GM12878 (cell line): Measurements from ENCODE around the gene NR2C2AP. TPM values are rescaled to one million over a fixed set of nuclear protein-coding genes. Genes with fewer than 3 reads are reported as not detected.

ENCODE experiments used
- CEBPZ ChIP-seq: fragments of 150-350 bp; IDR thresholded peaks from 2 replicates; pipeline ENCODE4 v1.6.1; 2016; ENCODE audit warnings: low read depth, low read length
- E4F1 ChIP-seq: fragments of 450-650 bp; IDR thresholded peaks from 2 replicates; pipeline ENCODE4 v1.6.1; 2018; ENCODE audit warnings: borderline replicate concordance, mild to moderate bottlenecking; ENCODE audit not compliant: partially characterized antibody
- EED ChIP-seq: sonication (generic); IDR thresholded peaks from 2 replicates; pipeline ENCODE4 v1.6.1; 2016; ENCODE audit warnings: antibody characterized with exemption, low read depth
- FOS ChIP-seq: IDR thresholded peaks from 3 replicates; pipeline ENCODE4 v1.6.1; 2011; ENCODE audit warnings: borderline replicate concordance; ENCODE audit not compliant: insufficient read length; ENCODE audit errors: extremely low read depth
- IKZF2 ChIP-seq, 2 experiments: fragments of 450-650 bp; IDR thresholded peaks; 2 replicates each; pipeline ENCODE4 v1.6.1; 2017; ENCODE audit warnings: mild to moderate bottlenecking in 2 of 2, moderate library complexity in 2 of 2
- JUNB ChIP-seq: IDR thresholded peaks from 2 replicates; pipeline ENCODE4 v1.6.1; 2016; ENCODE audit warnings: antibody characterized with exemption, mild to moderate bottlenecking
- MEF2B ChIP-seq: fragments of 450-650 bp; IDR thresholded peaks from 2 replicates; pipeline ENCODE4 v1.6.1; 2018; ENCODE audit warnings: mild to moderate bottlenecking, moderate library complexity; ENCODE audit not compliant: partially characterized antibody, poor library complexity, severe bottlenecking
- MTA2 ChIP-seq: fragments of 450-650 bp; IDR thresholded peaks from 2 replicates; pipeline ENCODE4 v1.6.1; 2016; ENCODE audit warnings: low read depth, mild to moderate bottlenecking, moderate library complexity
- MYC ChIP-seq: IDR thresholded peaks from 2 replicates; pipeline ENCODE4 v1.6.1; 2011; ENCODE audit warnings: mild to moderate bottlenecking, low read length, moderate library complexity, inconsistent platforms; ENCODE audit not compliant: insufficient read depth, insufficient replicate concordance, insufficient read length, severe bottlenecking
- NKRF ChIP-seq: fragments of 450-650 bp; conservative IDR thresholded peaks from 2 replicates; pipeline ENCODE4 v1.6.1; 2017; ENCODE audit warnings: mild to moderate bottlenecking, moderate library complexity
- NRF1 ChIP-seq: conservative IDR thresholded peaks from 2 replicates; pipeline ENCODE4 v1.6.1; 2011; ENCODE audit warnings: mild to moderate bottlenecking, low read depth, low read length, improper control_type of control experiment
- POU2F2 ChIP-seq: IDR thresholded peaks from 3 replicates; pipeline ENCODE4 v1.6.1; 2011; ENCODE audit warnings: low read depth, mild to moderate bottlenecking, low read length, borderline replicate concordance
- RB1 ChIP-seq: fragments of 450-650 bp; formaldehyde crosslinking; IDR thresholded peaks from 2 replicates; pipeline ENCODE4 v1.6.1; 2017; ENCODE audit warnings: mild to moderate bottlenecking, borderline replicate concordance
- RFX5 ChIP-seq: IDR thresholded peaks from 2 replicates; pipeline ENCODE4 v1.6.1; 2011; ENCODE audit warnings: low read depth, low read length, improper control_type of control experiment
- SMAD5 ChIP-seq: IDR thresholded peaks from 2 replicates; pipeline ENCODE4 v1.6.1; 2016; ENCODE audit warnings: antibody characterized with exemption, low read depth
- SPI1 ChIP-seq: IDR thresholded peaks from 2 replicates; pipeline ENCODE4 v1.6.1; 2011; ENCODE audit warnings: low read depth, mild to moderate bottlenecking, low read length, moderate library complexity, borderline replicate concordance; ENCODE audit not compliant: insufficient read depth
- TAF1 ChIP-seq: IDR thresholded peaks from 2 replicates; pipeline ENCODE4 v1.6.1; 2011; ENCODE audit warnings: mild to moderate bottlenecking, low read depth, low read length, borderline replicate concordance
- ZBTB4 ChIP-seq: fragments of 450-650 bp; formaldehyde crosslinking; IDR thresholded peaks from 2 replicates; pipeline ENCODE4 v1.4.0; 2022; ENCODE audit warnings: mild to moderate bottlenecking, moderate library complexity
- ZNF217 ChIP-seq: fragments of 450-650 bp; IDR thresholded peaks from 2 replicates; pipeline ENCODE4 v1.6.1; 2017; ENCODE audit warnings: antibody characterized with exemption, mild to moderate bottlenecking
- ZNF24 ChIP-seq: fragments of 450-650 bp; IDR thresholded peaks from 2 replicates; pipeline ENCODE4 v1.6.1; 2017; ENCODE audit warnings: antibody characterized with exemption, mild to moderate bottlenecking
- polyA plus RNA-seq, 11 experiments: library from polyadenylated mRNA; depleted of rRNA in 4 of 11; unstranded in 6 of 11; stranded (reverse) in 5 of 11; fragments of >200 nt; fragmentation: Nextera tagmentation in 4 of 11; fragmentation: Illumina TruSeq in 1 of 11; extraction: Ambion mirVana in 4 of 11; extraction: Trizol in 1 of 11; gene quantifications; 1 replicate in 1 of 11; 2 replicates in 10 of 11; pipeline versions ENCODE4 v1.2.1 to v1.2.3, GENCODE V29; 2011 to 2016; ENCODE audit warnings: inconsistent platforms in 2 of 11, missing spikeins in 2 of 11, low read depth in 1 of 11
- total RNA-seq, 4 experiments: library from RNA; depleted of rRNA in 3 of 4; stranded (reverse); fragments of >200 nt in 3 of 4; fragmentation: Illumina TruSeq in 1 of 4; extraction: Trizol in 1 of 4; gene quantifications; 2 replicates each; pipeline versions ENCODE4 v1.2.1 to v1.2.3, GENCODE V29; 2013 to 2021

Gene NR2C2AP
- total and polyA plus RNA-seq, 10 of the 15 experiments (the other 5 are each of a cell fraction or from before 2014, with no cell fraction given) = 21.5 to 44.8 (median 28.1) TPM

GRCh38 chr19:19157808-19158207, 45.4 kb downstream of the NR2C2AP start (continued):
- peak; percentile 16; the same call in 1 of the 2 replicates for TF ChIP-seq SPI1
- no peak for TF ChIP-seq E4F1
- TF ChIP-seq MEF2B = peak; percentile 14
- TF ChIP-seq EED = peak; percentile 48; the same call in 1 of the 2 replicates
- TF ChIP-seq POU2F2 = no peak
- TF ChIP-seq SMAD5 = no peak
- no peak for TF ChIP-seq ZBTB4 (CRISPR knock-in tag)
- TF ChIP-seq FOS = no peak
- no peak for TF ChIP-seq TAF1
- TF ChIP-seq IKZF2 (IDR thresholded peaks at IDR 0.05) = peak; percentile 65 to 74
- no peak for TF ChIP-seq RB1
- no peak for TF ChIP-seq MYC
- TF ChIP-seq JUNB = no peak
- no peak for TF ChIP-seq RFX5
- TF ChIP-seq ZNF24 = no peak
- TF ChIP-seq NRF1 = no peak
- no peak for TF ChIP-seq CEBPZ
- TF ChIP-seq ZNF217 = no peak
- TF ChIP-seq NKRF = no peak
- peak; percentile 53; the same call in 1 of the 2 replicates for TF ChIP-seq MTA2
